OCI-M1 (cell line): ENCODE data around the gene CLDN9.
"Not testable (repeated sequence)": the region's sequence is repeated elsewhere in the genome, so short reads cannot be mapped to it uniquely, and the experiment has no call there.

Experiments
- DNase-seq: peaks from one replicate; lab custom pipeline; 2025; lab: John Stamatoyannopoulos, UW

CLDN9 gene

GRCh38 chr16:3032624-3033023 is 19.9 kb downstream of the CLDN9 start:
- DNase-seq: no peak

GRCh38 chr16:3035289-3035971 is 22.7 kb downstream of the CLDN9 start:
- DNase-seq: no peak

GRCh38 chr16:3035972-3036725 is 23.4 kb downstream of the CLDN9 start:
- no peak for DNase-seq

GRCh38 chr16:3036726-3037315 is 24.1 kb downstream of the CLDN9 start, which contains the start of gene BICDL2:
Gene BICDL2, minus strand, starts transcription at chr16:3036944. Its CDS starts 1,448 bp downstream, at chr16:3035496.
- DNase-seq: no peak

GRCh38 chr16:3038256-3038655 is 25.5 kb downstream of the CLDN9 start:
- DNase-seq: no peak

GRCh38 chr16:3038896-3039295 is 26.2 kb downstream of the CLDN9 start:
- DNase-seq: no peak

GRCh38 chr16:3042376-3042775 is 29.7 kb downstream of the CLDN9 start:
- no peak for DNase-seq

- DNase-seq: no peak
Measured at GRCh38 chr16:3044708-3045107, 32.0 kb downstream of the CLDN9 start.

- no peak for DNase-seq
Measured at GRCh38 chr16:3045758-3046640, 33.3 kb downstream of the CLDN9 start, which contains the start of gene MMP25. Gene MMP25, plus strand, starts transcription at chr16:3046561. Its CDS starts 357 bp downstream, at chr16:3046918.

GRCh38 chr16:3046641-3047386 is 34.1 kb downstream of the CLDN9 start:
- DNase-seq: no peak

GRCh38 chr16:3047387-3047720 is 34.6 kb downstream of the CLDN9 start:
- DNase-seq: no peak

GRCh38 chr16:3049921-3050481 is 37.3 kb downstream of the CLDN9 start:
- DNase-seq: no peak

GRCh38 chr16:3050487-3050886 is 37.8 kb downstream of the CLDN9 start:
- DNase-seq: no peak

GRCh38 chr16:3051009-3051408 is 38.3 kb downstream of the CLDN9 start:
- no peak for DNase-seq

GRCh38 chr16:3051494-3051893 is 38.8 kb downstream of the CLDN9 start:
- DNase-seq: no peak

GRCh38 chr16:3052571-3053329 is 40.0 kb downstream of the CLDN9 start:
- DNase-seq: not testable (repeated sequence)

- DNase-seq: not testable (repeated sequence)
Measured at GRCh38 chr16:3053330-3053710, 40.6 kb downstream of the CLDN9 start.

- DNase-seq: no peak
Measured at GRCh38 chr16:3054965-3055733, 42.4 kb downstream of the CLDN9 start.

GRCh38 chr16:3055734-3056115 is 43.0 kb downstream of the CLDN9 start:
- DNase-seq: not testable (repeated sequence)
